ENCODE results near the gene TNNC1.

DNA sequence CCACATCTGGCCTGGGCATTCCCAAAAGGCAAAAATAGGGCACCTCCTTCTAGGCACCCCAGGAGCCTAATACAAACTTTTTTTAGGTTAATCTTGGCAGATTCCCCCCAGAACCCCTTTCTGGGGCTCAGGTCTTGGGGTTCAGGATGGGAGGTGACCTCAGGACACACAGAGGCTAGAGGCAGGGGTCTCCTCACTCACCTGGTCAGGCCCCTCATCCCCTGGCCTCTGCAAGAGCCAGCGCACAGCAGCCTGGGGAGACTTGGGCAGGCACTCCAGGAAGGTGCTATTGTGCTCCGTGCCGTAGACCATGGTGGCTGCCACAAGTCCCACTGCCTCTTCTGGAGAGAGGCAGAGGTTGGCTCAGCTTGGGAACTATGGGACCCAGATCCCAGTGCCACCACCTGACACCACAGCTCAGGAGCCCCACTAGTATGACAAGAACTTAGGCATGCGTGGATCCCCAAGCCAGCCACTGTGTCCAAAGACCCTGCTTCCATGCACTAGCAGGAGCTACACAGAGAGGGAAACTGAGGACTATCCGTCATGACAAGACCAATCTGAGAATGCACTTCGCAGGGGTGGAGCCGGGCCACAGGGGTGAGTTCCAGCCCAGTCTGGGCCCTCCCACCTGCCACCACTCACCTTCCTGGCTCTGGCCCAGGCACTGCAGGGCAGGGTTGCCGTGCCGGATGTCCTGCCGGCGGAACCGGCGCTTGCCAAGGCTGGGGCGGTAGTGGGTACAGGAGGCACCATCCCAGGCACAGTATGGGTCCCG, 16.3 kb downstream of the TNNC1 start:
- TF ChIP-seq, protein P1, sequence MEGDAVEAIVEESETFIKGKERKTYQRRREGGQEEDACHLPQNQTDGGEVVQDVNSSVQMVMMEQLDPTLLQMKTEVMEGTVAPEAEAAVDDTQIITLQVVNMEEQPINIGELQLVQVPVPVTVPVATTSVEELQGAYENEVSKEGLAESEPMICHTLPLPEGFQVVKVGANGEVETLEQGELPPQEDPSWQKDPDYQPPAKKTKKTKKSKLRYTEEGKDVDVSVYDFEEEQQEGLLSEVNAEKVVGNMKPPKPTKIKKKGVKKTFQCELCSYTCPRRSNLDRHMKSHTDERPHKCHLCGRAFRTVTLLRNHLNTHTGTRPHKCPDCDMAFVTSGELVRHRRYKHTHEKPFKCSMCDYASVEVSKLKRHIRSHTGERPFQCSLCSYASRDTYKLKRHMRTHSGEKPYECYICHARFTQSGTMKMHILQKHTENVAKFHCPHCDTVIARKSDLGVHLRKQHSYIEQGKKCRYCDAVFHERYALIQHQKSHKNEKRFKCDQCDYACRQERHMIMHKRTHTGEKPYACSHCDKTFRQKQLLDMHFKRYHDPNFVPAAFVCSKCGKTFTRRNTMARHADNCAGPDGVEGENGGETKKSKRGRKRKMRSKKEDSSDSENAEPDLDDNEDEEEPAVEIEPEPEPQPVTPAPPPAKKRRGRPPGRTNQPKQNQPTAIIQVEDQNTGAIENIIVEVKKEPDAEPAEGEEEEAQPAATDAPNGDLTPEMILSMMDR (IDR thresholded peaks at IDR 0.05; ENCODE audit: low read depth, low read length, missing input control): no peak
- TF ChIP-seq, protein P2, sequence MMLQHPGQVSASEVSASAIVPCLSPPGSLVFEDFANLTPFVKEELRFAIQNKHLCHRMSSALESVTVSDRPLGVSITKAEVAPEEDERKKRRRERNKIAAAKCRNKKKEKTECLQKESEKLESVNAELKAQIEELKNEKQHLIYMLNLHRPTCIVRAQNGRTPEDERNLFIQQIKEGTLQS (IDR thresholded peaks at IDR 0.05): no peak
- TF ChIP-seq, protein P3, sequence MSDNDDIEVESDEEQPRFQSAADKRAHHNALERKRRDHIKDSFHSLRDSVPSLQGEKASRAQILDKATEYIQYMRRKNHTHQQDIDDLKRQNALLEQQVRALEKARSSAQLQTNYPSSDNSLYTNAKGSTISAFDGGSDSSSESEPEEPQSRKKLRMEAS (IDR thresholded peaks at IDR 0.05): no peak
- TF ChIP-seq EGR1 (IDR thresholded peaks at IDR 0.05; ENCODE audit: low read depth in 2 of 2) (no peak), SP1 (IDR thresholded peaks at IDR 0.05) (no peak), TAF1 (conservative IDR thresholded peaks at IDR 0.05) (no peak)

Data from liver (tissue), 3 donors.